HepG2 (cell line): ENCODE measurements around the gene BSN. TPM values are rescaled to one million over a fixed set of nuclear protein-coding genes. Genes with fewer than 3 reads are reported as not detected.

Source experiments
- AGO2 ChIP-seq: fragments of 200-400 bp; formaldehyde crosslinking; optimal IDR thresholded peaks from 2 replicates; pipeline ENCODE3; 2017; ENCODE audit warnings: mild to moderate bottlenecking, low read depth, low read length, moderate library complexity
- BHLHE40 ChIP-seq: IDR thresholded peaks from 2 replicates; pipeline ENCODE4 v1.6.1; 2011; ENCODE audit warnings: low read length, improper control_type of control experiment
- CBX2 ChIP-seq, 2 experiments: fragments of 200-600 bp in 1 of 2; sonication (generic); formaldehyde crosslinking in 1 of 2; IDR thresholded peaks; 2 replicates each; pipeline versions ENCODE4 v1.7.0 to v1.8.1; 2018 to 2022; ENCODE audit warnings: low read depth in 2 of 2, low read length in 1 of 2, mild to moderate bottlenecking in 1 of 2, missing genetic modification reagents in 1 of 2
- CBX5 ChIP-seq: sonication (generic); formaldehyde crosslinking; IDR thresholded peaks from 2 replicates; pipeline ENCODE4 v1.4.0; 2020; ENCODE audit warnings: missing genetic modification reagents, borderline replicate concordance
- CCAR2 ChIP-seq: fragments of 200-400 bp; formaldehyde crosslinking; optimal IDR thresholded peaks from 2 replicates; pipeline ENCODE3; 2018; ENCODE audit warnings: low read depth, mild to moderate bottlenecking, low read length, moderate library complexity
- CHD4 ChIP-seq: fragments of 200-600 bp; sonication (generic); IDR thresholded peaks from 2 replicates; pipeline ENCODE4 v1.7.0; 2017; ENCODE audit warnings: mild to moderate bottlenecking, low read length, borderline replicate concordance
- CREB1 ChIP-seq, 2 experiments: fragments of 450-650 bp in 1 of 2; IDR thresholded peaks; 2 replicates each; pipeline ENCODE4 v1.6.1; 2016 to 2017; ENCODE audit warnings: control low read depth in 1 of 2, mild to moderate bottlenecking in 1 of 2, missing compliant biosample characterization in 1 of 2, missing genetic modification characterization in 1 of 2
- DR1 ChIP-seq: sonication (generic); formaldehyde crosslinking; IDR thresholded peaks from 2 replicates; pipeline ENCODE4 v1.8.0; 2021; ENCODE audit warnings: mild to moderate bottlenecking, missing genetic modification reagents, inconsistent platforms
- IRX3 ChIP-seq: sonication (generic); formaldehyde crosslinking; IDR thresholded peaks from 2 replicates; pipeline ENCODE4 v1.8.1; 2023; ENCODE audit warnings: mild to moderate bottlenecking, low read depth, missing genetic modification reagents, borderline replicate concordance
- JUND ChIP-seq: sonication (generic); formaldehyde crosslinking; IDR thresholded peaks from 2 replicates; pipeline ENCODE4 v1.8.0; 2022; ENCODE audit warnings: mild to moderate bottlenecking, missing genetic modification reagents
- MXI1 ChIP-seq: IDR thresholded peaks from 3 replicates; pipeline ENCODE4 v1.6.1; 2012; ENCODE audit warnings: low read depth, low read length, inconsistent platforms, borderline replicate concordance
- NKX3-1 ChIP-seq: sonication (generic); formaldehyde crosslinking; IDR thresholded peaks from 2 replicates; pipeline ENCODE4 v1.5.0; 2020; ENCODE audit warnings: missing genetic modification reagents
- POLR2A ChIP-seq, 2 experiments: IDR thresholded peaks; 2 replicates each; pipeline ENCODE4 v1.6.1; 2011; ENCODE audit warnings: low read depth in 2 of 2, low read length in 2 of 2, mild to moderate bottlenecking in 1 of 2, moderate library complexity in 1 of 2; ENCODE audit not compliant: insufficient read depth in 1 of 2
- SMAD3 ChIP-seq: sonication (generic); formaldehyde crosslinking; IDR thresholded peaks from 2 replicates; pipeline ENCODE4 v1.4.0; 2020; ENCODE audit warnings: missing genetic modification reagents
- SNAI1 ChIP-seq: sonication (generic); formaldehyde crosslinking; IDR thresholded peaks from 2 replicates; pipeline ENCODE4 v1.5.0; 2020; ENCODE audit warnings: mild to moderate bottlenecking, missing genetic modification reagents, borderline replicate concordance
- SP2 ChIP-seq: sonication (generic); formaldehyde crosslinking; IDR thresholded peaks from 2 replicates; pipeline ENCODE4 v1.5.1; 2020; ENCODE audit warnings: mild to moderate bottlenecking, missing genetic modification reagents
- XRCC5 ChIP-seq: fragments of 200-400 bp; formaldehyde crosslinking; optimal IDR thresholded peaks from 2 replicates; pipeline ENCODE3; 2017; ENCODE audit warnings: mild to moderate bottlenecking, low read length
- ZMAT3 ChIP-seq: sonication (generic); formaldehyde crosslinking; conservative IDR thresholded peaks from 2 replicates; pipeline ENCODE4 v1.7.0; 2021; ENCODE audit warnings: missing genetic modification reagents
- ZNF343 ChIP-seq: sonication (generic); formaldehyde crosslinking; IDR thresholded peaks from 2 replicates; pipeline ENCODE4 v1.4.0; 2020; ENCODE audit warnings: mild to moderate bottlenecking, missing genetic modification reagents
- polyA plus RNA-seq, 8 experiments: library from polyadenylated mRNA; depleted of rRNA in 3 of 8; stranded (reverse) in 7 of 8; unstranded in 1 of 8; fragments of >200 nt; fragmentation: Illumina TruSeq in 4 of 8; extraction: Trizol in 4 of 8; gene quantifications; 2 replicates each; pipeline versions ENCODE4 v1.2.1 to v1.2.3, GENCODE V29; 2011 to 2016; ENCODE audit warnings: low read depth in 4 of 8, missing spikeins in 1 of 8, mixed read lengths in 1 of 8; ENCODE audit not compliant: insufficient read depth in 1 of 8
- total RNA-seq, 5 experiments: library from RNA; depleted of rRNA; stranded (reverse); fragments of >200 nt; fragmentation: Illumina TruSeq; extraction: Trizol; gene quantifications; 2 replicates each; pipeline ENCODE4 v1.2.3, GENCODE V29; 2016; ENCODE audit warnings: low read depth in 1 of 5
- TF ChIP-seq, protein P1 (sequence below): sonication (generic); formaldehyde crosslinking; IDR thresholded peaks from 2 replicates; pipeline ENCODE4 v1.4.0; 2020; ENCODE audit warnings: missing genetic modification reagents, low read depth, mild to moderate bottlenecking, borderline replicate concordance
- TF ChIP-seq, protein P2 (sequence below): sonication (generic); formaldehyde crosslinking; IDR thresholded peaks from 2 replicates; pipeline ENCODE4 v1.4.0; 2020; ENCODE audit warnings: missing genetic modification reagents
- TF ChIP-seq, protein P3 (sequence below): sonication (generic); formaldehyde crosslinking; IDR thresholded peaks from 2 replicates; pipeline ENCODE4 v1.4.0; 2020; ENCODE audit warnings: missing genetic modification reagents
- TF ChIP-seq, protein P4 (sequence below): fragments of 450-650 bp; IDR thresholded peaks from 2 replicates; pipeline ENCODE4 v1.6.1; 2016

Gene BSN
- total and polyA plus RNA-seq, 2 of the 13 experiments (the other 11 are each of a cell fraction or from before 2014, with no cell fraction given): 0.42 to 0.86 TPM

DNA sequence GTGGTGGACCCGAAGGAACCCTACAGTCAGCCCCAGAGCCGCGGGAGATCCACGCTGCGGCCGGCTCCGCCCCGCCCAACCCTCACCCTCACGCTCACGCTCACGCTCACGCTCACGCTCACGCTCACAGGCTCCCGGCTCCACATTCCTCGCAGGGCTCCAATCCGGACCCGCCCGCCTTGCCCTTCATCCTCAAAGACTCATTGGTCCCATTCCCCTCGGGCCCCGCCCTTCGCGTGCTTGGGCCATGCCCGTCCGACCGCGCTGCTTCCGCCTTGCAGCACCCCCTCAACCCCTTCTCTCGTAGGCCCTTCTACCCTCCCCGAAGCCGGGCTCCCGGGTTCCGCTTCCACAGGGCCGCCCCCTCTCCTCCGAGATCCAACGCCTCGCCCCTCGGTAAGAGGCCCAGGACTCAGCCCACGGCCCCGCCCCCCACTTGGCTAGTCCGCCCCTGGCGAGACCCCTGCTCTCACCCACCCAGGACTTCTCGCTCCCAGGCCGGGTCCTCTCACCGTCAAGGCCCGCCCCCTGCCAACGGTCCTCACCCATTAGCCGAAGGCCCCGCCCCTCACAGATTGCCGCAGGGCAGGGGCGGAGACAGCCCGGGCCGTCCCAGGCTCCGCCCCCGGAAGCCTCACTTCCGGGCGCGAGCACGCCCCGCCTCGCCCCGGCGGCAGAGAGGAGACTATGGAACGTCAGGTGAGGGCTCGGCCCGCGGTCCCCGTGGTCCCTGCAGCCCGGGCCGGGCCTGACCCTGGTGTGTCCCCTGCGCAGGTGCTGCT lies 119.6 kb downstream of the BSN start, which contains the start of gene APEH (continued):
- TF ChIP-seq, protein P1, sequence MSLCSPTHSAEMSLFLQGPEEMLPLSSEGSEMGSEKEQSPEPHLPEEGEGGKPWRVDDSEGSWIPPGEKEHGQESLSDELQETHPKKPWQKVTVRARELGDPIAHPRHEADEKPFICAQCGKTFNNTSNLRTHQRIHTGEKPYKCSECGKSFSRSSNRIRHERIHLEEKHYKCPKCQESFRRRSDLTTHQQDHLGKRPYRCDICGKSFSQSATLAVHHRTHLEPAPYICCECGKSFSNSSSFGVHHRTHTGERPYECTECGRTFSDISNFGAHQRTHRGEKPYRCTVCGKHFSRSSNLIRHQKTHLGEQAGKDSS (CRISPR knock-in tag): no peak; the same call in none of the 2 replicates
- TF ChIP-seq XRCC5: peak; percentile 31
- TF ChIP-seq CREB1 (IDR thresholded peaks at IDR 0.05): peak; percentile 34; the same call in 1 of the 2 replicates
- no peak for TF ChIP-seq CREB1 (CRISPR knock-in tag; IDR thresholded peaks at IDR 0.05)
- peak; percentile 94 for TF ChIP-seq ZMAT3 (CRISPR knock-in tag)
- TF ChIP-seq SNAI1: no peak
- no peak for TF ChIP-seq JUND
- TF ChIP-seq DR1 (CRISPR knock-in tag): peak; percentile 53; the same call in 1 of the 2 replicates
- TF ChIP-seq CCAR2: no peak
- peak; percentile 63 for TF ChIP-seq AGO2
- no peak for TF ChIP-seq CBX2 (IDR thresholded peaks at IDR 0.05; ENCODE audit: low read depth, low read length)
- no peak for TF ChIP-seq CBX2 (CRISPR knock-in tag; IDR thresholded peaks at IDR 0.05; ENCODE audit: low read depth)
- TF ChIP-seq CBX5 (CRISPR knock-in tag): no peak; the same call in 1 of the 2 replicates
- TF ChIP-seq IRX3: 0 out of 2 replicates have a peak, but pooled peaks have one; percentile 22
- TF ChIP-seq, protein P2, sequence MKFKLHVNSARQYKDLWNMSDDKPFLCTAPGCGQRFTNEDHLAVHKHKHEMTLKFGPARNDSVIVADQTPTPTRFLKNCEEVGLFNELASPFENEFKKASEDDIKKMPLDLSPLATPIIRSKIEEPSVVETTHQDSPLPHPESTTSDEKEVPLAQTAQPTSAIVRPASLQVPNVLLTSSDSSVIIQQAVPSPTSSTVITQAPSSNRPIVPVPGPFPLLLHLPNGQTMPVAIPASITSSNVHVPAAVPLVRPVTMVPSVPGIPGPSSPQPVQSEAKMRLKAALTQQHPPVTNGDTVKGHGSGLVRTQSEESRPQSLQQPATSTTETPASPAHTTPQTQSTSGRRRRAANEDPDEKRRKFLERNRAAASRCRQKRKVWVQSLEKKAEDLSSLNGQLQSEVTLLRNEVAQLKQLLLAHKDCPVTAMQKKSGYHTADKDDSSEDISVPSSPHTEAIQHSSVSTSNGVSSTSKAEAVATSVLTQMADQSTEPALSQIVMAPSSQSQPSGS (CRISPR knock-in tag): no peak
- TF ChIP-seq POLR2A (IDR thresholded peaks at IDR 0.05; ENCODE audit: insufficient read depth in 1 of 2, low read depth in 2 of 2, low read length in 2 of 2): no peak; a peak in 2 of 4 replicates
- TF ChIP-seq SMAD3: no peak
- peak; percentile 69; the same call in 1 of the 2 replicates for TF ChIP-seq CHD4
- no peak for TF ChIP-seq ZNF343
- TF ChIP-seq, protein P3, sequence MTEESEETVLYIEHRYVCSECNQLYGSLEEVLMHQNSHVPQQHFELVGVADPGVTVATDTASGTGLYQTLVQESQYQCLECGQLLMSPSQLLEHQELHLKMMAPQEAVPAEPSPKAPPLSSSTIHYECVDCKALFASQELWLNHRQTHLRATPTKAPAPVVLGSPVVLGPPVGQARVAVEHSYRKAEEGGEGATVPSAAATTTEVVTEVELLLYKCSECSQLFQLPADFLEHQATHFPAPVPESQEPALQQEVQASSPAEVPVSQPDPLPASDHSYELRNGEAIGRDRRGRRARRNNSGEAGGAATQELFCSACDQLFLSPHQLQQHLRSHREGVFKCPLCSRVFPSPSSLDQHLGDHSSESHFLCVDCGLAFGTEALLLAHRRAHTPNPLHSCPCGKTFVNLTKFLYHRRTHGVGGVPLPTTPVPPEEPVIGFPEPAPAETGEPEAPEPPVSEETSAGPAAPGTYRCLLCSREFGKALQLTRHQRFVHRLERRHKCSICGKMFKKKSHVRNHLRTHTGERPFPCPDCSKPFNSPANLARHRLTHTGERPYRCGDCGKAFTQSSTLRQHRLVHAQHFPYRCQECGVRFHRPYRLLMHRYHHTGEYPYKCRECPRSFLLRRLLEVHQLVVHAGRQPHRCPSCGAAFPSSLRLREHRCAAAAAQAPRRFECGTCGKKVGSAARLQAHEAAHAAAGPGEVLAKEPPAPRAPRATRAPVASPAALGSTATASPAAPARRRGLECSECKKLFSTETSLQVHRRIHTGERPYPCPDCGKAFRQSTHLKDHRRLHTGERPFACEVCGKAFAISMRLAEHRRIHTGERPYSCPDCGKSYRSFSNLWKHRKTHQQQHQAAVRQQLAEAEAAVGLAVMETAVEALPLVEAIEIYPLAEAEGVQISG (CRISPR knock-in tag): peak; percentile 70
- TF ChIP-seq NKX3-1 (CRISPR knock-in tag): no peak
- TF ChIP-seq MXI1: peak; percentile 84; the same call in 1 of the 3 replicates
- peak; percentile 73 for TF ChIP-seq BHLHE40
- TF ChIP-seq SP2 (CRISPR knock-in tag): peak; percentile 83
- TF ChIP-seq, protein P4, sequence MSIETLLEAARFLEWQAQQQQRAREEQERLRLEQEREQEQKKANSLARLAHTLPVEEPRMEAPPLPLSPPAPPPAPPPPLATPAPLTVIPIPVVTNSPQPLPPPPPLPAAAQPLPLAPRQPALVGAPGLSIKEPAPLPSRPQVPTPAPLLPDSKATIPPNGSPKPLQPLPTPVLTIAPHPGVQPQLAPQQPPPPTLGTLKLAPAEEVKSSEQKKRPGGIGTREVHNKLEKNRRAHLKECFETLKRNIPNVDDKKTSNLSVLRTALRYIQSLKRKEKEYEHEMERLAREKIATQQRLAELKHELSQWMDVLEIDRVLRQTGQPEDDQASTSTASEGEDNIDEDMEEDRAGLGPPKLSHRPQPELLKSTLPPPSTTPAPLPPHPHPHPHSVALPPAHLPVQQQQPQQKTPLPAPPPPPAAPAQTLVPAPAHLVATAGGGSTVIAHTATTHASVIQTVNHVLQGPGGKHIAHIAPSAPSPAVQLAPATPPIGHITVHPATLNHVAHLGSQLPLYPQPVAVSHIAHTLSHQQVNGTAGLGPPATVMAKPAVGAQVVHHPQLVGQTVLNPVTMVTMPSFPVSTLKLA: peak; percentile 17; the same call in 1 of the 2 replicates
